GM18507 (cell line): Measurements from ENCODE around the gene DIPK2B.

Experiments
- DNase-seq: peaks from one replicate; pipeline ENCODE4 v3.0.0; 2011; ENCODE audit warnings: low read depth; ENCODE audit not compliant: insufficient read length; ENCODE audit errors: extremely low spot score
- FAIRE-seq: peaks from 2 replicates; lab custom pipeline; 2011; peaks lifted over from hg19 to GRCh38; lab: Jason Lieb, UNC

DIPK2B gene

GRCh38 chrX:45165726-45166125, 35.0 kb downstream of the DIPK2B start:
- FAIRE-seq = no peak
- DNase-seq = no peak

- no peak for DNase-seq
- FAIRE-seq = no peak
Observed at GRCh38 chrX:45164995-45165394, 35.7 kb downstream of the DIPK2B start.

GRCh38 chrX:45164021-45164621, 36.6 kb downstream of the DIPK2B start:
- no peak for DNase-seq
- no peak for FAIRE-seq

- FAIRE-seq (no peak), DNase-seq (no peak)
Observed at GRCh38 chrX:45157647-45158046, 43.0 kb downstream of the DIPK2B start.

GRCh38 chrX:45154462-45154861, 46.2 kb downstream of the DIPK2B start:
- DNase-seq (no peak), FAIRE-seq (no peak)

- FAIRE-seq = no peak
- no peak for DNase-seq
Observed at GRCh38 chrX:45154033-45154360, 46.7 kb downstream of the DIPK2B start.
